Neutrophil (primary cell): Measurements from ENCODE around the gene AHSG.

Source experiments
- H3K27ac ChIP-seq: fragments of 200-600 bp; sonication (generic); 2 replicates; pipeline ENCODE4 v1.5.1; 2016; ENCODE audit warnings: mild to moderate bottlenecking, moderate library complexity
- H3K27me3 ChIP-seq: fragments of 200-600 bp; sonication (generic); 2 replicates; pipeline ENCODE4 v1.6.0; 2016; ENCODE audit warnings: mild to moderate bottlenecking
- H3K36me3 ChIP-seq: fragments of 200-600 bp; sonication (generic); 2 replicates; pipeline ENCODE4 v1.5.1; 2017
- H3K4me1 ChIP-seq, 2 experiments: fragments of 200-600 bp in 1 of 2; sonication (generic) in 1 of 2; 1 replicate in 1 of 2; 2 replicates in 1 of 2; pipeline versions ENCODE4 v1.5.1 to v1.6.1; 2013 to 2016; ENCODE audit warnings: low read depth in 1 of 2, low read length in 1 of 2, mild to moderate bottlenecking in 1 of 2, moderate library complexity in 1 of 2; ENCODE audit not compliant: control insufficient read depth in 1 of 2, insufficient read depth in 1 of 2
- H3K4me3 ChIP-seq, 2 experiments: fragments of 200-600 bp in 1 of 2; sonication (generic) in 1 of 2; 1 replicate in 1 of 2; 2 replicates in 1 of 2; pipeline ENCODE4 v1.5.1; 2013 to 2016; ENCODE audit warnings: low read depth in 1 of 2, low read length in 1 of 2, mild to moderate bottlenecking in 1 of 2, moderate library complexity in 1 of 2
- H3K9me3 ChIP-seq: fragments of 200-600 bp; sonication (generic); 2 replicates; pipeline ENCODE4 v1.5.1; 2016
- CTCF ChIP-seq: fragments of 200-600 bp; sonication (generic); IDR thresholded peaks from 2 replicates; pipeline ENCODE4 v1.5.1; 2016; ENCODE audit warnings: antibody characterized with exemption

Gene AHSG

GRCh38 chr3:186620213-186621092 lies 7.6 kb downstream of the AHSG start:
- Histone ChIP-seq H3K4me3 (no peak overlapping the region), H3K27ac (no peak overlapping the region), H3K4me1 (peaks cover 0 to 8% of the 10 kb centered on the region in 2 experiments), H3K27me3 (peaks cover 33% of the 10 kb centered on the region), H3K36me3 (no peaks in the 10 kb centered on the region), H3K9me3 (no peaks in the 10 kb centered on the region)
- no peak for TF ChIP-seq CTCF

GRCh38 chr3:186621894-186622650 lies 9.2 kb downstream of the AHSG start:
- H3K27me3 ChIP-seq, result peaks cover 26% of the 10 kb centered on the region
- H3K36me3 ChIP-seq, result no peaks in the 10 kb centered on the region
- H3K4me3 ChIP-seq, result no peak overlapping the region
- no peak for TF ChIP-seq CTCF
- no peaks in the 10 kb centered on the region for H3K9me3 ChIP-seq
- no peak overlapping the region for H3K27ac ChIP-seq
- H3K4me1 ChIP-seq, result peaks cover 0 to 3% of the 10 kb centered on the region in 2 experiments

- Histone ChIP-seq H3K27ac (no peak overlapping the region), H3K4me3 (no peak overlapping the region), H3K36me3 (no peaks in the 10 kb centered on the region), H3K27me3 (peaks cover 19% of the 10 kb centered on the region), H3K4me1 (no peaks in the 10 kb centered on the region), H3K9me3 (no peaks in the 10 kb centered on the region)
- no peak for TF ChIP-seq CTCF
These were observed 9.9 kb downstream of the AHSG start for GRCh38 chr3:186622651-186623310.

GRCh38 chr3:186624598-186624997 lies 11.7 kb downstream of the AHSG start:
- no peak overlapping the region for H3K4me3 ChIP-seq
- no peaks in the 10 kb centered on the region for H3K36me3 ChIP-seq
- H3K27me3 ChIP-seq, result peaks cover 17% of the 10 kb centered on the region
- no peak overlapping the region for H3K27ac ChIP-seq
- TF ChIP-seq CTCF, result no peak
- H3K9me3 ChIP-seq, result no peaks in the 10 kb centered on the region
- no peaks in the 10 kb centered on the region for H3K4me1 ChIP-seq

GRCh38 chr3:186625600-186626042 lies 12.8 kb downstream of the AHSG start:
- no peaks in the 10 kb centered on the region for H3K4me1 ChIP-seq
- H3K9me3 ChIP-seq, result no peaks in the 10 kb centered on the region
- no peak overlapping the region for H3K27ac ChIP-seq
- no peaks in the 10 kb centered on the region for H3K36me3 ChIP-seq
- H3K27me3 ChIP-seq, result peaks cover 21% of the 10 kb centered on the region
- H3K4me3 ChIP-seq, result no peak overlapping the region
- TF ChIP-seq CTCF, result no peak
